Osteocyte (in vitro differentiated cells): ENCODE results near the gene DTYMK. TPM values are rescaled to one million over a fixed set of nuclear protein-coding genes. Genes with fewer than 3 reads are reported as not detected.

Experiments
- DNase-seq: peaks from one replicate; pipeline ENCODE4 v3.0.0; 2021; ENCODE audit warnings: mixed read lengths; ENCODE audit not compliant: unreplicated experiment; ENCODE audit errors: extremely low spot score
- H3K27ac Mint-ChIP-seq: one replicate; pipeline ENCODE4 v1.8.0; 2021; ENCODE audit warnings: mild to moderate bottlenecking, mixed read lengths; ENCODE audit not compliant: unreplicated experiment
- H3K27me3 Mint-ChIP-seq: one replicate; pipeline ENCODE4 v1.8.0; 2021; ENCODE audit warnings: mixed read lengths; ENCODE audit not compliant: unreplicated experiment
- H3K36me3 Mint-ChIP-seq: one replicate; pipeline ENCODE4 v1.8.0; 2021; ENCODE audit warnings: mixed read lengths; ENCODE audit not compliant: unreplicated experiment
- H3K4me1 Mint-ChIP-seq: one replicate; pipeline ENCODE4 v1.8.0; 2021; ENCODE audit warnings: mixed read lengths; ENCODE audit not compliant: unreplicated experiment
- H3K4me3 Mint-ChIP-seq: one replicate; pipeline ENCODE4 v1.8.0; 2021; ENCODE audit warnings: mild to moderate bottlenecking, moderate library complexity, mixed read lengths; ENCODE audit not compliant: unreplicated experiment
- H3K9me3 Mint-ChIP-seq: one replicate; pipeline ENCODE4 v1.8.0; 2021; ENCODE audit warnings: mixed read lengths; ENCODE audit not compliant: unreplicated experiment
- CTCF ChIP-seq: fragments of 200-600 bp; sonication (generic); IDR thresholded peaks from 2 replicates; pipeline ENCODE4 v1.5.0; 2021; ENCODE audit warnings: antibody characterized with exemption, mild to moderate bottlenecking, moderate library complexity
- total RNA-seq: library from RNA; stranded (reverse); gene quantifications from 2 replicates; pipeline ENCODE4 v1.2.1, GENCODE V29; 2021

Gene DTYMK
- total RNA-seq, 1 donor from 2014 or later: 28.8 TPM

GRCh38 chr2:241672243-241673188, 14.1 kb downstream of the DTYMK start:
- no peaks in the 10 kb centered on the region for H3K27me3 Mint-ChIP-seq
- no peaks in the 10 kb centered on the region for H3K4me1 Mint-ChIP-seq
- TF ChIP-seq CTCF: no peak
- H3K9me3 Mint-ChIP-seq: no peaks in the 10 kb centered on the region
- H3K4me3 Mint-ChIP-seq: no peak overlapping the region
- H3K36me3 Mint-ChIP-seq: peaks cover 19% of the 10 kb centered on the region
- no peak overlapping the region for H3K27ac Mint-ChIP-seq
- no peak for DNase-seq

GRCh38 chr2:241671457-241672240, 15.0 kb downstream of the DTYMK start:
- no peak for TF ChIP-seq CTCF
- Mint-ChIP-seq H3K4me1 (no peaks in the 10 kb centered on the region), H3K27me3 (no peaks in the 10 kb centered on the region), H3K27ac (no peak overlapping the region), H3K36me3 (peaks cover 16% of the 10 kb centered on the region), H3K9me3 (no peaks in the 10 kb centered on the region), H3K4me3 (no peak overlapping the region)
- DNase-seq: no peak

DNA sequence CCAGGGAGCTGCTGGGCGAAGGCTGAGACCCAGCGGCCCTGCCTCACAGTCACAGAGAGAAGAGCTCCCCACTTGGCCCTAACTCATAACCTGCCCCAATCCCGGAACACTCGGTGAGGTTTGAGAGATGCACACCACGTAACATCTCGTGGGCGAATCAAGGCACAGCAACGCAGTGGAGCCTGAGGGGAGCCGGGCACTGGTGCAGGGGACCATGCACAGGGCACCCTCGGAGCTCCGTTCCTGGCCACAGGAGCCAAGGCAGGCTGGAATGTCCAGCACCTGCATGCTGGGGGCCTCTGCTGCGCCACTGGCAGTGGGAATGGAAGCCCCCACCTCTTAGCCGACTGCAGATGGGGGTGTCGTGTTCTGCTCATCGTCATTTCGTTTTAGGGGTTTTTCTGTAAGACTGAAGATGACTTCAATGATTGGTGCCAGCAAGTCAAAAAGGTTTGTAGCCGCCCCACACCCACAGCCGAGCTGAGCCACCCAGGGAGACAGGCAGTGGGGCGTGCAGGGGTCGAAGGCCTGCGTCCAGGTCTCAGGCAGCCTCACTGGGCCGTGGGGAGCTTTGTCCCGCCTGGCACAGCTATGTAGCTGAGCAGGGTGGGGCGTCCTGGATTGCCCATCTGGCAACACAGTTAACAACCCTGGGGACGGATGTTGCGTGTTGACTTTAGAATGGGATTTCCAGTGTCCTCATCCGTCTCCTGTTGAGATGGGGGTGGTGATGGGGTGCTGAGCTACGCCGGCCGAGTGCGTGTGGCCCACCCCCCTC, 16.1 kb downstream of the DTYMK start:
- no peak overlapping the region for H3K4me3 Mint-ChIP-seq
- no peak for TF ChIP-seq CTCF
- no peak for DNase-seq
- H3K9me3 Mint-ChIP-seq: no peaks in the 10 kb centered on the region
- H3K36me3 Mint-ChIP-seq: peaks cover 12% of the 10 kb centered on the region
- no peaks in the 10 kb centered on the region for H3K27me3 Mint-ChIP-seq
- peaks cover 5% of the 10 kb centered on the region for H3K4me1 Mint-ChIP-seq
- no peak overlapping the region for H3K27ac Mint-ChIP-seq

GRCh38 chr2:241668839-241669238, 17.8 kb downstream of the DTYMK start:
- no peaks in the 10 kb centered on the region for H3K27me3 Mint-ChIP-seq
- no peak overlapping the region for H3K27ac Mint-ChIP-seq
- DNase-seq: no peak
- no peak for TF ChIP-seq CTCF
- H3K4me1 Mint-ChIP-seq: peaks cover 11% of the 10 kb centered on the region
- H3K4me3 Mint-ChIP-seq: no peak overlapping the region
- H3K9me3 Mint-ChIP-seq: no peaks in the 10 kb centered on the region
- H3K36me3 Mint-ChIP-seq: peaks cover 8% of the 10 kb centered on the region
